GM10248 (cell line): ENCODE data around the gene PAGE1.

Source experiments
- CTCF ChIA-PET: fragments of 300-600 bp; sonication (Branson Sonifier 250); formaldehyde crosslinking; extraction: SDS; loops from one replicate; lab custom pipeline; 2021; ENCODE audit warnings: antibody characterized with exemption; lab: Yijun Ruan, JAX
- POLR2A ChIA-PET: fragments of 350-650 bp; sonication (Branson Sonifier 250); formaldehyde crosslinking; extraction: SDS; loops from one replicate; lab custom pipeline; 2020; ENCODE audit warnings: antibody characterized with exemption; lab: Yijun Ruan, JAX
- DNase-seq: peaks from one replicate; pipeline ENCODE4 v3.0.0; 2012; ENCODE audit errors: extremely low spot score
- TF ChIP-seq, protein P1 (sequence below): IDR thresholded peaks from 2 replicates; pipeline ENCODE4 v1.5.1; 2012; ENCODE audit warnings: mild to moderate bottlenecking, low read depth; ENCODE audit errors: extremely low read depth, missing control alignments, control extremely low read depth

The PAGE1 gene

DNA sequence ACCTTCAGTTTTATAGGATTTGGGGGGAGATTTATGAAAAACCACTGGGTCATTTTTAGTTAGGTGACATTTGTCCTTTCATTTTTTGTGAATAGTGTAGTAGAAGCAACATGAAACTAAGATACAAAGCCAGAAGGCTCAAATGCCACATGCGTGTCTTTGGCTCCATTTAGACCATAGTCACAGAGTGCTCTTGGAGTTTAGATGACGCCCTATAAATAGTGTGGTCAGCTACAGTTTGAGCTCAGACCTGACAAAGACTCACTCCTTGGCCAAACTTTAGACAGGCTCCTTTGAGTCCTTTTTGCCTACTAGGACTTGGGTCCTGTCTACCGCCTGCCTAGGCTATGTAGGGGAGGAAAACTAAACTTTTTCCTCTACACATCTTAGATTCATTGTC lies 16.8 kb upstream of the PAGE1 start:
- POLR2A ChIA-PET = no interaction called here

DNA sequence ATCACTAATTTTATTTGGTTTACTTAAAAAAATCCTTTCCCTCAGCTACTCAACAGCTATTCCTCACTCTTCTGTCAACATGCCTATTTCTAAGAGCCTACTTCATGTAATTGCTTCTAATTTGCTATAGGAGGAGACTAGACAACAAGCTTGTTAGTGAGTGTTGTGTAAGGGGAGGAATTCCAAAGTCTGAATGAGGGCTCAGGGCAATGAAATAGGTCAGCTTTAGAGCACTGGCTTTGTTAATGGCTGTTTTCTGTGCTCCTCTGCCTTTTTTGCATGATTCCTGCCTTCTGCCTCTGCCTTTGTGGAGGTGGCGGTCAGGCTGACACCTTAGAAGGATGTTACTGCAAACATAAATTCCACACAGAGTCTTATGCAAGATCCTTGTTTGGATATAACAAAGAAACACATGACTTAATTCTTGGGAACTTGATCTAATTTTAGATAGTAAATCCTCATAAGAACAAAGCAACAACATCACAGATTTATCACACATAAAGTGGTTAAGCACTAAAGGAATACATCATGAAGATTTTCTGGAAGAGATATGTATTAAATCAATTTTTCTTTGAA lies 15.0 kb upstream of the PAGE1 start:
- ChIA-PET CTCF (no interaction called here), POLR2A (no interaction called here)
- DNase-seq = no peak
- TF ChIP-seq, protein P1, sequence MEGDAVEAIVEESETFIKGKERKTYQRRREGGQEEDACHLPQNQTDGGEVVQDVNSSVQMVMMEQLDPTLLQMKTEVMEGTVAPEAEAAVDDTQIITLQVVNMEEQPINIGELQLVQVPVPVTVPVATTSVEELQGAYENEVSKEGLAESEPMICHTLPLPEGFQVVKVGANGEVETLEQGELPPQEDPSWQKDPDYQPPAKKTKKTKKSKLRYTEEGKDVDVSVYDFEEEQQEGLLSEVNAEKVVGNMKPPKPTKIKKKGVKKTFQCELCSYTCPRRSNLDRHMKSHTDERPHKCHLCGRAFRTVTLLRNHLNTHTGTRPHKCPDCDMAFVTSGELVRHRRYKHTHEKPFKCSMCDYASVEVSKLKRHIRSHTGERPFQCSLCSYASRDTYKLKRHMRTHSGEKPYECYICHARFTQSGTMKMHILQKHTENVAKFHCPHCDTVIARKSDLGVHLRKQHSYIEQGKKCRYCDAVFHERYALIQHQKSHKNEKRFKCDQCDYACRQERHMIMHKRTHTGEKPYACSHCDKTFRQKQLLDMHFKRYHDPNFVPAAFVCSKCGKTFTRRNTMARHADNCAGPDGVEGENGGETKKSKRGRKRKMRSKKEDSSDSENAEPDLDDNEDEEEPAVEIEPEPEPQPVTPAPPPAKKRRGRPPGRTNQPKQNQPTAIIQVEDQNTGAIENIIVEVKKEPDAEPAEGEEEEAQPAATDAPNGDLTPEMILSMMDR = no peak

More for the DNA sequence above, 16.8 kb upstream of the PAGE1 start:
- CTCF ChIA-PET = no interaction called here
- TF ChIP-seq, protein P1 = no peak
- no peak for DNase-seq

DNA sequence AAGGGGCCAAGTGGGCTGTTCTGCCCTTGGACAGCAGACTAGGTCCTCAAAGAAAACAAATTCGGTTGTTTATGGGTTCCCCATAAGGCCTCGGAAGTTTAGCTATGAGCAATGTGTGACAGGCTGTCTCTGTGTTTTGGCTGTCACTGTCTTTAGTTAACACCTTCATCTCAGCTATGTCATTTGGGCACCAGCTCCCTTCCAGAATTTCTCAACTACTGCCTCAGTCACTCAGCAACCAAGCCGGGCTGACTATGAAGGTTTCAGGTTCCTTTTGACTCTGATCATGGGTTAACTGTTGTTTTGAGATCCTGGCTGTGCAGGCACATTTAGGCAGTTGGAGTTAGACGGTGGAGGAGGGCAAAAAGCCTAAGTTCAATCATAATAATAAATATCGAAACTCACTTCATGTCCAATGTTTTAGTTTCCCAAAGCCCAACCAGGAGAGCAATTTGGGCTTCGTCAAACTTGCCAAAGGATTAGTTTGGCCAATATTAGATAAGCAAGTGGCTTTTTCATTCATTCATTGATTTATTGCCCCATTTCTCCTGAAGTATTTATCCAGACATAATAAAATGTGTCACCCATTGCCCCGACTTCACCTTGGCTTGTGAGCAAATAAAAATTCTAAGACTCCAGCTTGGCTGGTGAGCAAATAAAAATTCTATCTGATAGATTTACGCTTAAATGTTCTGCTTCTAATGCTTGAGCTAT lies 9.1 kb upstream of the PAGE1 start:
- DNase-seq = no peak
- TF ChIP-seq, protein P1 = no peak
- CTCF ChIA-PET = no interaction called here
- POLR2A ChIA-PET = no interaction called here

DNA sequence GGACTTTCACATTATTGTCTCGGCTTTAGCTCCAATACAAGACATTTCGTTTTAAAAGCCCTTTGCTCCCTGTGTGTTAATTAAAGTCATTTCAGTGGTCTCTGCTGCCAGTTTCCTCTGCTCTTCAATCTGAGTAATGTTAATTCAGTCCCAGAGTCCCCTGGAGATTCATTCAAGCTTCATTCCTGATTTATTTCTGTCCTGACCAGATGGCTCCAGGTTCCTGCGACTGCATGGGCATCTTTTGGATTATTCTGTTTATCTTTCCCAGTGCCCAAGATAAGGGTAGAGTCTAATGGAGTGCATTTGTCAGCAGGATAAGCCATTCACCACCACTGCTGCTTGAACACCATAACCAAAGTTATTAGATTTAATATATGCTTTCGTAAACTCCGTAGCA lies 6.1 kb upstream of the PAGE1 start:
- TF ChIP-seq, protein P1 = no peak
- CTCF ChIA-PET = no interaction called here
- POLR2A ChIA-PET = no interaction called here
- DNase-seq = no peak

DNA sequence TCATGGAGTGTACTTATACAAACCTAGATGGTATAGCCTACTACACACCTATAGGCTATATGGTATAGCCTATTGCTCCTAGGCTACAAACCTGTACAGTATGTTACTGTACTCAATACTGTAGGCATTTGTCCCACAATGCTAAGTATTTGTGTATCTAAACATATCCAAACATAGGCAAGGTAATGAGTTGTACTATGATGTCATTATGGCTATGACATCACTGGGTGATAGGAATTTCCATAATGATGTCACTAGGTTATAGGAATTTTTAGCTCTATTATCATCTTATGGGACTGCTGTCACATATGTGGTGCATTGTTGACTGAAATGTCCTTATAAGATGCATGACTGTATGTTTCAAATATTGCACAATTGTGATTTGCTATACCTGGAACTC lies 5.5 kb upstream of the PAGE1 start:
- POLR2A ChIA-PET = no interaction called here
- DNase-seq = no peak
- TF ChIP-seq, protein P1 = no peak
- CTCF ChIA-PET = no interaction called here

DNA sequence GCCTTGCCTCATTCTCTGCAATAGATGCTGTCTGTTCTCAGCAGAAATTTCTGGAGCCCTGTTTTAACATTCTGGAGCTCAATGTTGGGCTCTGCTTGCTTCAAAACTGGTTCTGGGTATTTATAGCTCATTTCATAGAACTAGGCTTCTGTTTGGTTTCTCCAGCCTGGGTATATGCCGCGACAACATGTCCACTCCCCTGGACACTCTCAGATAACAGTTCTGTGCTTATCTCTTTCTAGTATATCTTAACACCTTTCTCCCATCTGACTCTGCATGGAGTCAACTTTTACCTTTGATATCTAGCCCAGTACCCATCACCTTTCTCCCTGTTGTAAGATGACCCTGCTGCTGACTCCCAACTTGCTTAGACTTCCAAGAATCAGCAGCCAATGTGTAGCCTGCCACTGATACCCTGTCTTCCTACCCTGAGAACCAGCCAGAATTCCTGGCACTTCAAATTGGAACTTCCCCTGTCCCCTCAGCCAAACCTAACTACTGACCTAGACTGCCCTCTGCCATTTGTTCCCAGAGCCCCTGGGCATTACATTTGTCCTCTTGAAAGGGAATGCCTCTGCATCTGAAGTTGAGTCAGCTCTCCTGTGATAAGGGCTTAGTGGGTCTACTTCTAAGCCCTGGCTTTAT lies 20.6 kb downstream of the PAGE1 start:
- ChIA-PET POLR2A (no interaction called here), CTCF (no interaction called here)
- TF ChIP-seq, protein P1 = no peak
- no peak for DNase-seq
